Pulmonary artery endothelial cell (primary cell): ENCODE data around the gene PTPN18. TPM values are rescaled to one million over a fixed set of nuclear protein-coding genes. Genes with fewer than 3 reads are reported as not detected.
"Not testable (repeated sequence)": the region's sequence is repeated elsewhere in the genome, so short reads cannot be mapped to it uniquely, and the experiment has no call there.

ENCODE experiments used
- DNase-seq: peaks from one replicate; pipeline ENCODE4 v3.0.0-alpha.2; 2011; ENCODE audit warnings: low read depth, low spot score
- total RNA-seq: library from RNA; depleted of rRNA; stranded (reverse); fragments of >200 nt; gene quantifications from 2 replicates; pipeline ENCODE4 v1.2.3, GENCODE V29; 2014

The PTPN18 gene
- total RNA-seq, 1 donor from 2014 or later: 15.1 TPM

- DNase-seq: no peak
Observed at GRCh38 chr2:130380096-130380934, 24.5 kb downstream of the PTPN18 start.

DNA sequence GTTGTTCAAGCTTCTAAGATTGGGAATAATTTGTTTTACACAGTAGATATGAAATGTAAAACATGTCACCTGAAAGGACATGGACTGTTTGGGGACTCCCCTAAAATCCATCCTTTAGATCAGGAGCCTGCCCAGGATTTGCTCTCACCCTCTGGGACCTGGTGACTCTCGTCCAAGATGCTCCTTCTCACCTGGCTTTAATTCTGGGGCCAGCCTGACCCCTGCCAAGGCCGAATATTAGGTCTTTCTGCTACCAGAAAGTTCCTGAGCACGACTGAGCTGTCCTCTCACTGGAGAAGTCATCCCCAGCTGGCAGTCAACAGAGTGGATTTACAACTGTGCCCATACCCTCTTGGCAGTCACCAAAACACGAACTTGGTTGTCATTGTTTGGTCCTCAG, 25.3 kb downstream of the PTPN18 start:
- no peak for DNase-seq

GRCh38 chr2:130381619-130382018, 25.8 kb downstream of the PTPN18 start:
- DNase-seq: no peak

DNA sequence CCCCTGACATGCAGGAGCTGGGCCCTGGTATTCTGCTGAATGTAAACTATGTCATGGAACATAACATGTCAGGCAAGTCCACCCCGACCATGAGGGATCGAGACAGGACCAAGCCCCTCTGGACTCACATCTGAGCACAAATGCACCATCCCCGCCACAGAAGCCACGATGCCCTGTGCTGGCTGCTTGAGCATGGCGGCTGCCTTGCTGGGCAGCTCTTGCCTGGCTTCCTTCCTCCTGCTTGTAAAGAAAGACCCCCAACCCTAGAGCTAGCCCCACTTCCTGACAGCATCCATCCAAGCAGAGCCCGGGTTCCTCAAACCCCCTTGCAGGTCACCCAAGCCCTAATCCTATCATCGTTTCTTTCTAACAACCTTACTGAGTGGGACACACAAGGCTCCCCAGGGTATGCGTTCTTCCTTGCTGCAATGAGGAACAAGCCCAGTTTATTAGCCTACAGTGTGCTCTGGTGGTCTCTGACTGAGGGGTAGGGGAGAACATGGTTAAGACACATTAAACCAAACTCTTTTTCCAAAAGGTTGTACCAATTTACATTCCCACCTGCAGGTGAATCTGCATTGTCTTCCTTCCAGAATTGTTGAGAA, 26.6 kb downstream of the PTPN18 start:
- no peak for DNase-seq

GRCh38 chr2:130385709-130386108, 29.9 kb downstream of the PTPN18 start:
- DNase-seq: no peak

GRCh38 chr2:130387071-130387400, 31.2 kb downstream of the PTPN18 start:
- DNase-seq: no peak

- DNase-seq: no peak
Observed at GRCh38 chr2:130387804-130388203, 31.9 kb downstream of the PTPN18 start.

GRCh38 chr2:130388221-130388907, 32.5 kb downstream of the PTPN18 start:
- no peak for DNase-seq

- no peak for DNase-seq
Observed at GRCh38 chr2:130389358-130389757, 33.5 kb downstream of the PTPN18 start.

- DNase-seq: no peak
Observed at GRCh38 chr2:130389783-130390182, 33.9 kb downstream of the PTPN18 start.

DNA sequence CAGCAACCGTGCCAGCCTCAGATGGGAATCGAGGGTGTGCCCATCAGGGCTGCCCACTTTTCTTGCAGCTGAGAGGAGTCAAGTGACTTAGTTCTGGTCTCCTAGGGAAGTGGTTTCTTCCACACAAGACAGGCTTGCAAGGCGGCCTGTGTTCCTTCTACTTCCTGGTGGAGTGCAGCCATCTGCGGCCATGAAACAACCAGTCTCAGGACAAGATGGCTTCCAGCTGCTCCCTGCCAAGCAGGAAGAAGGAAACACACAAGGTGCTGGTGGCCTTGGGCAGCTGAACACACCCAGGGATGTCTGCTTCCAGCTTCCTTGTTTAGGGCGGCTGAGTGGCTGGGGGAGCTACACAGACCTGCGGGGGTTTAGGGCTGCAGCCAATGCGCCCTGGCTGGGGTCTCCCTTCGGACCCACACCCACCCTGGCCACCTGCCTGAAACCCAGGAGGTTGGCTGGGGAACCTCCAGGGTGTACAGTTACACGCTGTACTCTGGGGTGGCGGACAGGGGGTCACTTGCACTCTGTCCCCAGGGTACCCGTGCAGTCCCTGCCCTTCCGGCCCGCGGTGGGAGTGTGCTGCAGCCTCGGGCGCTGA, 34.7 kb downstream of the PTPN18 start:
- DNase-seq: no peak

- no peak for DNase-seq
Observed at GRCh38 chr2:130391058-130391871, 35.4 kb downstream of the PTPN18 start.

DNA sequence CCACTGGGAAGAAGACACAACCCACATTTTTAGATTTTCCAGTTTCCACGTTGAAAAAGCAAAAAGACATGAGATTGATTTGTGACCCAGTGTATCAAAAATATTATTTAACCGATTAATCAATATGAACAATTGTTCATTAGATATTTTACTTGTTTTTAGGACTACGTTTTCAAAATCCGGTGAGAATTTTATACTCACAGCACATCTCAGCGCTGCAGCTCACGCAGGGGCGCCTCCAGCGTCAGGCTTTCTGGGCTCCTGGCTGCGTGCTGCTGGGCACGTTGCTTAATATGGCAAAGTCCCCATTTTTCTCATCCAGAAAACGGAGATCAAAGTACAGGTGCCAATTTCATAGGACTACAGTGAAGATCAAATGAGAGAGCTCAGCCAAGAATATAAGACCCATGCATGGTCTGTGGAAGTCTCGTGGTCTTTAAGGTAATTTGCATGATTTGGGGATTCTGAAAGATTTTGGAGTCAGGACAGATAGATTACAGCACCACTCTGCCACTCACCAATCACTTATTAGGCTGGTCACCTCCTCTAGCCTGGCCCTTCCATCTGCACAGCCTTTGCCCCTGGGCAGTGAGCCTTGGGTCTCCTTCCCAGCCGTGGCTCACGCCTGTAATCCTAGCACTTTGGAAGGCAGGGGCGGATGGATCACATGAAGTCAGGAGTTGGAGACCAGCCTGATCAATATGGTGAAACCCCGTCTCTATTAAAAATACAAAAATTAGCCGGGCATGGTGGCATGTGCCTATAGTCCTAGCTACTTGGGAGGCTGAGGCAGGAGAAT, 36.2 kb downstream of the PTPN18 start:
- no peak for DNase-seq

- no peak for DNase-seq
Observed at GRCh38 chr2:130393318-130393910, 37.6 kb downstream of the PTPN18 start.

DNA sequence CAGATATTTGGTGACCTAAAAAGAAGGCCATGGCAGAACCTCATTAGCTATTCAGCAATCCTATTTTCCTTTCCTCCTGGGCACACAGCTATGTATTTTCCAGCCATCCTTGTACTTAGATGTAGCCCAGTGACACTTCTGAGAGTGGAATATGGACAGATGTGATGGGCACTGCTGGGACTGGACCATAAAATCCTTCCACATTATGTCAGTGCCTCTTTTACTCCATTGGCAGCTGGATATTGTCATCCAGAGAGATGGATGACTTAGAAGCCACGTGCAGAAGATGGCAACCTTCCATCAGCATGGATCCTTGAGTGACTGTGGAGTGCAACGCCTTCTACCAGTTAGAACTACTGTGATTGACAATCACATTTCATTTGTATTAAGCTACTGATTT, 50.4 kb downstream of the PTPN18 start:
- not testable (repeated sequence) for DNase-seq

- not testable (repeated sequence) for DNase-seq
Observed at GRCh38 chr2:130416693-130417092, 60.8 kb downstream of the PTPN18 start.

DNA sequence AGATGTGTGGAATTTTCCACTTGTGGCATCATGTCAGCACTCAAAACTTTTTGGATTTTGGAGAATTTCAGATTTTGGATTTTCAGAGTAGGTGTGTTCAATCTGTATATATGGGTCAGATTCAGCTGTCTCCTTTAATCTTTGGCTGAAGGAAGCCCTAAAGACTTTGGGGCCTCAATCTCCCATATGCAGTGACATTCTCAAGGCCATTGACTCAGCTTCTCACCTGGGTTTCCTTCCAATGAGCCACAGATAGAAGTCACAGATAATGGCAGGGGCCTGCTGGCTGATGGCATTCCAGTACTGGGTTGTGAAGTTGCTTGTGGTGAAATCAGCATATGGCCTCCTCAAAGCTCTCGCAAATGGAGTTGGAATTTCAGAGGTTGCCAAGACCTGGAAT, 63.0 kb downstream of the PTPN18 start:
- not testable (repeated sequence) for DNase-seq
